H9 (cell line): Measurements from ENCODE around the gene DNAI1. TPM values are rescaled to one million over a fixed set of nuclear protein-coding genes. Genes with fewer than 3 reads are reported as not detected.

Source experiments
- DNase-seq: peaks from one replicate; pipeline ENCODE4 v3.0.0-alpha.2; 2017
- H2AFZ ChIP-seq: one replicate; pipeline ENCODE4 v1.6.1; 2013; ENCODE audit warnings: mild to moderate bottlenecking, low read length, control low read depth, moderate library complexity
- H2AK5ac ChIP-seq: 2 replicates; pipeline ENCODE4 v1.6.1; 2013; ENCODE audit warnings: low read length, control low read depth, mixed read lengths; ENCODE audit not compliant: insufficient read length
- H2BK120ac ChIP-seq: one replicate; pipeline ENCODE4 v1.6.1; 2013; ENCODE audit warnings: low read depth, mild to moderate bottlenecking, low read length, control low read depth, inconsistent platforms; ENCODE audit not compliant: poor library complexity, severe bottlenecking
- H2BK12ac ChIP-seq: 2 replicates; pipeline ENCODE4 v1.6.1; 2013; ENCODE audit warnings: low read length, control low read depth, mixed read lengths, low read depth; ENCODE audit not compliant: insufficient read length
- H2BK15ac ChIP-seq: 2 replicates; pipeline ENCODE4 v1.6.1; 2013; ENCODE audit warnings: low read depth, low read length, control low read depth
- H2BK20ac ChIP-seq: one replicate; pipeline ENCODE4 v1.6.1; 2013; ENCODE audit warnings: low read depth, mild to moderate bottlenecking, low read length, control low read depth, inconsistent platforms; ENCODE audit not compliant: poor library complexity, severe bottlenecking
- H2BK5ac ChIP-seq: 2 replicates; pipeline ENCODE4 v1.6.1; 2013; ENCODE audit warnings: low read length, control low read depth, mixed read lengths; ENCODE audit not compliant: insufficient read length
- H3K14ac ChIP-seq: 2 replicates; pipeline ENCODE4 v1.6.1; 2013; ENCODE audit warnings: low read length, control low read depth; ENCODE audit not compliant: insufficient read depth
- H3K18ac ChIP-seq: 2 replicates; pipeline ENCODE4 v1.6.1; 2013; ENCODE audit warnings: low read depth, mild to moderate bottlenecking, mixed read lengths, low read length, control low read depth; ENCODE audit not compliant: insufficient read length
- H3K23ac ChIP-seq: 2 replicates; pipeline ENCODE4 v1.6.1; 2013; ENCODE audit warnings: low read length, control low read depth, mixed read lengths, low read depth; ENCODE audit not compliant: insufficient read length
- H3K23me2 ChIP-seq: 2 replicates; pipeline ENCODE4 v1.6.1; 2013; ENCODE audit warnings: low read depth, mild to moderate bottlenecking, mixed read lengths, low read length, control low read depth; ENCODE audit not compliant: insufficient read length, poor library complexity, severe bottlenecking
- H3K27ac ChIP-seq: 2 replicates; pipeline ENCODE4 v1.5.1; 2013; ENCODE audit warnings: low read length, control low read depth, mixed read lengths, low read depth; ENCODE audit not compliant: insufficient read length
- H3K27me3 ChIP-seq: 2 replicates; pipeline ENCODE4 v1.6.1; 2013; ENCODE audit warnings: low read length, control low read depth, inconsistent platforms; ENCODE audit not compliant: insufficient read depth
- H3K4ac ChIP-seq: 2 replicates; pipeline ENCODE4 v1.6.1; 2013; ENCODE audit warnings: low read depth, mild to moderate bottlenecking, control low read depth, inconsistent platforms, low read length, moderate library complexity
- H3K4me1 ChIP-seq: 2 replicates; pipeline ENCODE4 v1.6.1; 2013; ENCODE audit warnings: low read length, control low read depth, inconsistent platforms; ENCODE audit not compliant: insufficient read depth
- H3K4me2 ChIP-seq: 2 replicates; pipeline ENCODE4 v1.6.1; 2013; ENCODE audit warnings: low read length, control low read depth, mixed read lengths; ENCODE audit not compliant: insufficient read length, insufficient read depth
- H3K56ac ChIP-seq: 2 replicates; pipeline ENCODE4 v1.6.1; 2013; ENCODE audit warnings: low read depth, mild to moderate bottlenecking, mixed read lengths, low read length, control low read depth; ENCODE audit not compliant: insufficient read length
- H3K79me1 ChIP-seq: 2 replicates; pipeline ENCODE4 v1.6.1; 2013; ENCODE audit warnings: low read depth, mild to moderate bottlenecking, moderate library complexity, low read length, control low read depth, inconsistent platforms; ENCODE audit not compliant: insufficient read depth, poor library complexity, severe bottlenecking
- H3K79me2 ChIP-seq: 2 replicates; pipeline ENCODE4 v1.6.1; 2013; ENCODE audit warnings: low read length, control low read depth, inconsistent platforms; ENCODE audit not compliant: insufficient read depth
- H3K9ac ChIP-seq: 2 replicates; pipeline ENCODE4 v1.6.1; 2013; ENCODE audit warnings: low read length, control low read depth, mixed read lengths; ENCODE audit not compliant: insufficient read length; ENCODE audit errors: extremely low read depth
- H3K9me3 ChIP-seq: one replicate; pipeline ENCODE4 v1.6.1; 2013; ENCODE audit warnings: low read depth, low read length, inconsistent platforms; ENCODE audit not compliant: control insufficient read depth
- H3T11ph ChIP-seq: one replicate; pipeline ENCODE4 v1.6.1; 2013; ENCODE audit warnings: mild to moderate bottlenecking, low read length, control low read depth, inconsistent platforms
- H4K20me1 ChIP-seq: one replicate; pipeline ENCODE4 v1.6.1; 2013; ENCODE audit not compliant: control insufficient read depth, insufficient read length, insufficient read depth
- H4K5ac ChIP-seq: 2 replicates; pipeline ENCODE4 v1.6.1; 2013; ENCODE audit warnings: low read depth, mild to moderate bottlenecking, mixed read lengths, low read length, control low read depth; ENCODE audit not compliant: insufficient read length
- H4K8ac ChIP-seq: replicated peaks from 2 replicates; pipeline ENCODE4 v1.6.1; 2013; ENCODE audit warnings: low read length, control low read depth, mixed read lengths, low read depth; ENCODE audit not compliant: insufficient read length
- H4K91ac ChIP-seq: 2 replicates; pipeline ENCODE4 v1.6.1; 2013; ENCODE audit warnings: low read depth, mild to moderate bottlenecking, moderate library complexity, mixed read lengths, low read length, control low read depth; ENCODE audit not compliant: insufficient read length
- H3K27ac Mint-ChIP-seq, 3 experiments: 2 replicates in 2 of 3; 3 replicates in 1 of 3; pipeline ENCODE4 v1.8.0; 2020 to 2021; ENCODE audit warnings: mixed read lengths in 3 of 3, mild to moderate bottlenecking in 1 of 3, moderate library complexity in 1 of 3
- H3K27me3 Mint-ChIP-seq: 2 replicates; pipeline ENCODE4 v1.8.0; 2021; ENCODE audit warnings: low read depth, mild to moderate bottlenecking, moderate library complexity, mixed read lengths
- H3K36me3 Mint-ChIP-seq, 3 experiments: 2 replicates in 2 of 3; 3 replicates in 1 of 3; pipeline ENCODE4 v1.8.0; 2020 to 2021; ENCODE audit warnings: low read depth in 3 of 3, mixed read lengths in 3 of 3; ENCODE audit not compliant: insufficient read depth in 1 of 3
- H3K4me1 Mint-ChIP-seq, 2 experiments: 2 replicates each; pipeline ENCODE4 v1.8.0; 2020; ENCODE audit warnings: mixed read lengths in 2 of 2
- H3K4me3 Mint-ChIP-seq, 2 experiments: 2 replicates in 1 of 2; 3 replicates in 1 of 2; pipeline ENCODE4 v1.8.0; 2020 to 2021; ENCODE audit warnings: mild to moderate bottlenecking in 2 of 2, mixed read lengths in 2 of 2, moderate library complexity in 1 of 2
- H3K9me3 Mint-ChIP-seq, 2 experiments: 2 replicates in 1 of 2; 3 replicates in 1 of 2; pipeline ENCODE4 v1.8.0; 2020; ENCODE audit warnings: mild to moderate bottlenecking in 2 of 2, mixed read lengths in 2 of 2, moderate library complexity in 1 of 2
- CTCF ChIP-seq: fragments of 200-600 bp; sonication (generic); conservative IDR thresholded peaks from 3 replicates; pipeline ENCODE4 v1.8.0; 2021; ENCODE audit warnings: antibody characterized with exemption, mild to moderate bottlenecking
- WGBS: extraction: QIAGEN DNeasy Blood & Tissue Kit; methylation state at CpG from one replicate; pipeline ENCODE4 v1.1.7; 2013; ENCODE audit warnings: missing lambda C conversion rate, low lambda C conversion rate, mixed read lengths; ENCODE audit not compliant: insufficient read length; ENCODE audit errors: extremely low coverage; 5-methylcytosine and 5-hydroxymethylcytosine counted together
- total RNA-seq: library from RNA; stranded (reverse); gene quantifications from 2 replicates; pipeline ENCODE4 v1.2.1, GENCODE V29; 2021

The DNAI1 gene
- total RNA-seq, 1 experiment from 2014 or later: 0.22 TPM

- H4K20me1 ChIP-seq: no peaks in the 10 kb centered on the region
- H3K4me2 ChIP-seq: no peak overlapping the region
- no peak overlapping the region for H2BK5ac ChIP-seq
- TF ChIP-seq CTCF: no peak
- H3K9me3 ChIP-seq: no peaks in the 10 kb centered on the region
- no CpG with 5 or more reads among the region's 3 CpGs for WGBS
- peaks cover 11% of the 10 kb centered on the region for H3K4me1 ChIP-seq
- no peak overlapping the region for H2BK12ac ChIP-seq
- Mint-ChIP-seq H3K36me3 (no peaks in the 10 kb centered on the region), H3K27me3 (peaks cover 4% of the 10 kb centered on the region), H3K9me3 (no peaks in the 10 kb centered on the region), H3K27ac (no peak overlapping the region), H3K4me1 (peaks cover 20 to 24% of the 10 kb centered on the region in 2 experiments), H3K4me3 (no peak overlapping the region)
- no peak overlapping the region for H3K27ac ChIP-seq
- no peak overlapping the region for H2AFZ ChIP-seq
- H3K56ac ChIP-seq: no peak overlapping the region
- no peaks in the 10 kb centered on the region for H3K27me3 ChIP-seq
- no peaks in the 10 kb centered on the region for H3K23me2 ChIP-seq
- H3K14ac ChIP-seq: no peak overlapping the region
- no peak overlapping the region for H4K8ac ChIP-seq
- no peak overlapping the region for H2BK20ac ChIP-seq
- no peaks in the 10 kb centered on the region for H3K79me2 ChIP-seq
- no peak overlapping the region for H3K4ac ChIP-seq
- H4K5ac ChIP-seq: no peak overlapping the region
- H3K18ac ChIP-seq: no peak overlapping the region
- DNase-seq: no peak
- no peak overlapping the region for H3T11ph ChIP-seq
- H2BK120ac ChIP-seq: no peak overlapping the region
- H3K23ac ChIP-seq: no peak overlapping the region
- no peak overlapping the region for H2AK5ac ChIP-seq
- no peaks in the 10 kb centered on the region for H3K79me1 ChIP-seq
- no peak overlapping the region for H4K91ac ChIP-seq
- no peak overlapping the region for H2BK15ac ChIP-seq
- no peak overlapping the region for H3K9ac ChIP-seq
Observed at GRCh38 chr9:34417734-34418133, 40.9 kb upstream of the DNAI1 start.
